ENCODE measurements around the gene POLN. TPM values are rescaled to one million over a fixed set of nuclear protein-coding genes. Genes with fewer than 3 reads are reported as not detected.

The POLN gene
- total RNA-seq, 2 donors from 2014 or later = 3.8 to 15.2 TPM

- intact Hi-C loops (cut with DNase I) = no loop called here
- TF ChIP-seq POLR2AphosphoS5 (IDR thresholded peaks at IDR 0.05) = no peak
- TF ChIP-seq POLR2A (IDR thresholded peaks at IDR 0.05) = no peak
- no peaks in the 10 kb centered on the region for H3K9me3 ChIP-seq
- 67% methylated on average over 8 of the region's 8 CpGs for WGBS
- no peak for DNase-seq (ENCODE audit: low spot score)
- no peaks in the 10 kb centered on the region for H3K4me1 ChIP-seq (replicated peaks)
- H3K27me3 ChIP-seq (replicated peaks; ENCODE audit: insufficient read depth) = no peaks in the 10 kb centered on the region
- H3K27ac ChIP-seq = no peak overlapping the region
- no peaks in the 10 kb centered on the region for H3K36me3 ChIP-seq
- H3K4me3 ChIP-seq = no peak overlapping the region
Measured at GRCh38 chr4:2172627-2173231, 69.2 kb downstream of the POLN start.

- H3K27ac ChIP-seq = no peak overlapping the region
- H3K9me3 ChIP-seq = no peaks in the 10 kb centered on the region
- intact Hi-C loops (cut with DNase I) = no loop called here
- 87% methylated on average over 4 of the region's 4 CpGs for WGBS
- H3K27me3 ChIP-seq (replicated peaks; ENCODE audit: insufficient read depth) = no peaks in the 10 kb centered on the region
- no peak for TF ChIP-seq CTCF (IDR thresholded peaks at IDR 0.05)
- no peak for TF ChIP-seq POLR2A (IDR thresholded peaks at IDR 0.05)
- TF ChIP-seq POLR2AphosphoS5 (IDR thresholded peaks at IDR 0.05) = no peak
- no peaks in the 10 kb centered on the region for H3K36me3 ChIP-seq
- H3K4me3 ChIP-seq = no peak overlapping the region
- H3K4me1 ChIP-seq (replicated peaks) = no peaks in the 10 kb centered on the region
- DNase-seq (ENCODE audit: low spot score) = no peak
Measured at GRCh38 chr4:2172161-2172560, 69.8 kb downstream of the POLN start.

DNA sequence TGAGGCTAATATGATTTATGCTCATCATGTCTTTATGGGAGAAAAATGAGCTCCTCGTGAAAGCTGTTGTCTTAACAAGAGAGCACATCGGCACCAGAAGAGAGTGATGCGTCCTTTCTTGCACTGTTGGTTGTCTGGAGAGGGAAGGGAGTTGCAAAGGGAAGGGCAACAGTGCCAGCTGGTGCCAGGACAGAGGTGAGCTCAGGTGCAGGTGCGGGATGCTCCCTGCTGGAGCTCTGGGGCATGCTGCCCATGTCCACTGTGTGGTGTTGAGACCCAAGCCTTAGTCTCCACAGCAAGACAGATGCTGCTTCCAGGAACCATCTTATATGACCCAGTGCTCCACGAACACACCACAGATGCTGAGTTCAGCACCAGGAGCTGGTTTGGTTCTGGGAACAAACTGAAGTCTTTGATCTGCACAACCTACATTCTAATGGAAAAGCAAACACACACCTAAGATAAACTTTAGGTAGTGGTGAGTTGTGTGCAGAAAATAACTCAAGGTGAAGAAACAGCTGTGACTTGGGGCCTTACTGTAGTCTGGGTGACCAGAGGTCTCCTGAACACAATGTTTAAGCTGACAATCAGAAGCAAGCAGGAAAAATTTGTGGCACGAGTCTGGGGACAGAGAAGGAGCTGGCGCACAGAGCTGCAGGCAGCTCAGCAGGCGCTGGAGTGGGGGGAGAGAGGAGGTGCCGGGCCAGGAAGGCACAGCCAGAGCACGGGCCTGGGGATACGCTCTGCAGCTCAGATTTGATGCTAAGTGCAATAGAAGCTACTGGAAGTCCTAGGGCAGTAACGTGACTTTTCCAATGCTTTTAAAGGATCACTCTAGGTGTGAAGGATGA, 73.2 kb downstream of the POLN start:
- DNase-seq (ENCODE audit: low spot score) = no peak
- Histone ChIP-seq H3K4me1 (replicated peaks) (no peaks in the 10 kb centered on the region), H3K36me3 (no peaks in the 10 kb centered on the region), H3K27me3 (replicated peaks; ENCODE audit: insufficient read depth) (no peaks in the 10 kb centered on the region), H3K4me3 (no peak overlapping the region), H3K27ac (no peak overlapping the region), H3K9me3 (no peaks in the 10 kb centered on the region)
- intact Hi-C loops (cut with DNase I) = no loop called here
- no peak for TF ChIP-seq POLR2A (IDR thresholded peaks at IDR 0.05)
- TF ChIP-seq CTCF (IDR thresholded peaks at IDR 0.05) = no peak
- 69% methylated on average over 12 of the region's 12 CpGs for WGBS

DNA sequence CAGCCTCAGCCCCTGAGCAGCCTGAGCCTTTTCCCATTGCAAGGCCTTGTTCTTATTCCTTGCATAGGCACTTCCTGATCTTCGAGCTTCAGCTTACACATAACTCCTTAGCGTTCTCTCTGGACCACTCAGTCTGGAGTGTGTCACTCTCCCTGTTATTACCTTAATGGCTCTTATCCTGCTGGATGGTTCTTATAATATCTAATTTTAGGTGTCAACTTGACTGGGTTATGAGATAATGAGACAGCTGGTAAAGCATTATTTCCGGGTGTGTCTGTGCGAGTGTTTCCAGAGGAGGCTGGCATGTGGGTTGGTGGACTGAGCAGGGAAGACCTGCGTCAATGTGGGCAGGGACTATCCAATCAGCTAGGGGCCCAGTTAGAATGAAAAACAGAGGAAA, 75.7 kb downstream of the POLN start:
- no peak overlapping the region for H3K27ac ChIP-seq
- no peaks in the 10 kb centered on the region for H3K9me3 ChIP-seq
- intact Hi-C loops (cut with DNase I) = no loop called here
- no peaks in the 10 kb centered on the region for H3K27me3 ChIP-seq (replicated peaks; ENCODE audit: insufficient read depth)
- DNase-seq (ENCODE audit: low spot score) = no peak
- H3K4me1 ChIP-seq (replicated peaks) = no peaks in the 10 kb centered on the region
- H3K4me3 ChIP-seq = no peak overlapping the region
- TF ChIP-seq CTCF (IDR thresholded peaks at IDR 0.05) = no peak
- no peak for TF ChIP-seq POLR2AphosphoS5 (IDR thresholded peaks at IDR 0.05)
- no peak for TF ChIP-seq POLR2A (IDR thresholded peaks at IDR 0.05)
- no peaks in the 10 kb centered on the region for H3K36me3 ChIP-seq
- 89% methylated on average over 5 of the region's 5 CpGs for WGBS

- Histone ChIP-seq H3K4me3 (no peak overlapping the region), H3K27me3 (replicated peaks; ENCODE audit: insufficient read depth) (no peaks in the 10 kb centered on the region), H3K4me1 (replicated peaks) (no peaks in the 10 kb centered on the region), H3K36me3 (no peaks in the 10 kb centered on the region), H3K27ac (no peak overlapping the region), H3K9me3 (no peaks in the 10 kb centered on the region)
- no peak for TF ChIP-seq POLR2AphosphoS5 (IDR thresholded peaks at IDR 0.05)
- no peak for TF ChIP-seq CTCF (IDR thresholded peaks at IDR 0.05)
- no peak for TF ChIP-seq POLR2A (IDR thresholded peaks at IDR 0.05)
- 77% methylated on average over 7 of the region's 7 CpGs for WGBS
- intact Hi-C loops (cut with DNase I) = no loop called here
- no peak for DNase-seq (ENCODE audit: low spot score)
Measured at GRCh38 chr4:2165391-2165790, 76.5 kb downstream of the POLN start.
